Transverse colon (tissue), 4 donors: Measurements from ENCODE around the gene ALKBH5.

Source experiments
- EP300 ChIP-seq: sonication (generic); formaldehyde crosslinking; IDR thresholded peaks from one replicate; pipeline ENCODE4 v1.6.1; 2017; ENCODE audit warnings: antibody characterized with exemption, low read depth
- POLR2A ChIP-seq: fragments of 450-650 bp; IDR thresholded peaks from one replicate; pipeline ENCODE4 v1.6.1; 2016; ENCODE audit warnings: antibody characterized with exemption, mild to moderate bottlenecking, moderate library complexity
- POLR2AphosphoS5 ChIP-seq, 3 donors: sonication (generic); formaldehyde crosslinking; IDR thresholded peaks; one replicate each; pipeline ENCODE4 v1.6.1; 2016; ENCODE audit warnings: antibody characterized with exemption in 3 of 3
- TF ChIP-seq, protein P1 (sequence below), 5 experiments: fragments of 200-600 bp in 3 of 5; fragments of 450-650 bp in 2 of 5; sonication (generic) in 3 of 5; IDR thresholded peaks; 1 replicate in 2 of 5; 2 replicates in 3 of 5; pipeline ENCODE4 v1.5.1; 2016 to 2017; ENCODE audit warnings: antibody characterized with exemption in 5 of 5, inconsistent platforms in 3 of 5, mild to moderate bottlenecking in 2 of 5, moderate library complexity in 1 of 5

DNA sequence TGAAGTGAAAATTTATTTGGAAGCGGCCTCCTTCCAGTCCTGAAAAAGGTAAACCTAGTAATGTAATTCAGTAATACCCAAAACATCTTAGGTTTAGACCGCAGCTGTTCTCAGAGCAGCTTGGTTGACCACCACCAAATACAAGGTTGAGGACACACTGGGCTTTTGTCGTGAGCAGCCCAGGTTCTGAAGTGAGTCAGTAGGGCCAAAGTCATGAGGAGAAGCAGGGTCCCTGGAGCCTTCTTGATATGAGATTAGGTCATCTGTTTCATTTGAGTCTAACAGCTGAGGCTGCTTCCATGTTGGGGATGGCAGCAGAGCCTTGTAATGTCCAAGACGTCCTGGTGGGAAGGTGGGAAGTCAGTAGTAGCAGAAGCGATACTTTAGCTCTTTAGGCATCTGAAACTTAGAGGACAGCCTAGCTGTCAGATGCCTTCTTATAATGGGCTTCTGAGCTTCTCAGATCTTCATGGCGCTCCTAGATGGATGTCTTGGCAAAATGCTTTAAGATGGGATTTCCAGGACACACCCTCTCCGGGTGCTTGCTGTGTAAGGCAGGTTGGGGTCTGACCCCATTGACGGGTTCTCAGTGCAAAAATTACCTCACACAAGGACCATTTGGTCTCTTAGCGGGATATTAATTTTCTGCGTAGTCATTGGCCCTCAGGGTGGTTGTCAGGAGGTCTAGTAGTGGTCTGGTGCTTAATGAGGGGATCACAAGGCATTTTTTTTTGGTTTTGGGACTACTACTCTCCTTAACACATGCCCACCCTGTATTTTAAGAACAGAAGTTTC lies 2.4 kb downstream of the ALKBH5 start:
- TF ChIP-seq, protein P1, sequence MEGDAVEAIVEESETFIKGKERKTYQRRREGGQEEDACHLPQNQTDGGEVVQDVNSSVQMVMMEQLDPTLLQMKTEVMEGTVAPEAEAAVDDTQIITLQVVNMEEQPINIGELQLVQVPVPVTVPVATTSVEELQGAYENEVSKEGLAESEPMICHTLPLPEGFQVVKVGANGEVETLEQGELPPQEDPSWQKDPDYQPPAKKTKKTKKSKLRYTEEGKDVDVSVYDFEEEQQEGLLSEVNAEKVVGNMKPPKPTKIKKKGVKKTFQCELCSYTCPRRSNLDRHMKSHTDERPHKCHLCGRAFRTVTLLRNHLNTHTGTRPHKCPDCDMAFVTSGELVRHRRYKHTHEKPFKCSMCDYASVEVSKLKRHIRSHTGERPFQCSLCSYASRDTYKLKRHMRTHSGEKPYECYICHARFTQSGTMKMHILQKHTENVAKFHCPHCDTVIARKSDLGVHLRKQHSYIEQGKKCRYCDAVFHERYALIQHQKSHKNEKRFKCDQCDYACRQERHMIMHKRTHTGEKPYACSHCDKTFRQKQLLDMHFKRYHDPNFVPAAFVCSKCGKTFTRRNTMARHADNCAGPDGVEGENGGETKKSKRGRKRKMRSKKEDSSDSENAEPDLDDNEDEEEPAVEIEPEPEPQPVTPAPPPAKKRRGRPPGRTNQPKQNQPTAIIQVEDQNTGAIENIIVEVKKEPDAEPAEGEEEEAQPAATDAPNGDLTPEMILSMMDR (IDR thresholded peaks at IDR 0.05) = no peak
- TF ChIP-seq POLR2A (no peak), POLR2AphosphoS5 (IDR thresholded peaks at IDR 0.05) (no peak), EP300 (no peak)
